ENCODE measurements around the gene CACNA2D3.

DNA sequence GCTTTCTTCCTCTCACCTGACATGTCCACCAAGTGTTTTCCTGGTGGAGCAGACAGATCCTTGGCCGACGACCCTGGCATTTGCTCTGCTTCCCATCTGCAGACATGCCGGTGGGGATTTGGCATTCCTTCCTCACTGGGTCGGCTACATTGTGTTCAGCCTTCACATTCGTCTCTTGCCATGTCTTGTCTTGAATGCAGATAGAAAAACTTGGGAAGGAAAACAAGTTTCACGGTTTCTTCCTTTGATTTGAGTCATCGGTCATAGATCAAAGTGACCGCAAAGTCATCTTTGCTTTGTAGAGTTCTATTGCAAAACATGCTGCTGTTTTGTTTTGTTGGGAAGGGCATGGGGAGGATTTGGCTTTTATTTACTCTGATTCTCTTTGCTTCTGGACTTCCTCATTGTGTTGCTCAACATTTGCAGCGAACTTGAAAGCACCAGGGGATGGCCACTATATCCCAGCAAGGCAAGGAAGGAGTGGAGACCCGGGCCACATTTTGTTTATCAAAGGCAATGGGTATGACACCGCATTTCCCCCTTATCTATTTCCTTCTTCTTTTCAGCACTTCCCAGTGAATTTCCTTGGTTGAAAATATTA lies 321.3 kb downstream of the CACNA2D3 start:
- TF ChIP-seq CTCF (IDR thresholded peaks at IDR 0.05): no peak
- no peak for TF ChIP-seq POLR2A (IDR thresholded peaks at IDR 0.05)
